ENCODE results near the gene MMRN2.

MMRN2 gene

GRCh38 chr10:86968271-86968993, 11.0 kb upstream of the MMRN2 start, which contains the start of gene ADIRF:
TSS of gene ADIRF (plus strand) at chr10:86968482. CDS start at chr10:86968545, 63 bp downstream.
- peak within 1 kb of the TSS; percentile 40 to 92 for H3K4me3 ChIP-seq (ENCODE audit: low read depth in 1 of 2, low read length in 2 of 2)
- H3K9ac ChIP-seq (ENCODE audit: low read length) = peak within 1 kb of the TSS; percentile 87
- H3K27ac ChIP-seq (ENCODE audit: low read depth, low read length) = peak within 1 kb of the TSS; percentile 95
- H3K9me3 ChIP-seq (ENCODE audit: low read length) = no peaks in the 10 kb centered on the region
- no peaks in the 10 kb centered on the region for H3K27me3 ChIP-seq (ENCODE audit: control insufficient read depth in 1 of 2, insufficient read depth in 2 of 2, low read length in 2 of 2)
- peaks cover 55% of the 10 kb centered on the region for H3K4me1 ChIP-seq (ENCODE audit: insufficient read depth, low read length)
- H3K36me3 ChIP-seq (ENCODE audit: insufficient read depth, low read length) = no peaks in the 10 kb centered on the region

DNA sequence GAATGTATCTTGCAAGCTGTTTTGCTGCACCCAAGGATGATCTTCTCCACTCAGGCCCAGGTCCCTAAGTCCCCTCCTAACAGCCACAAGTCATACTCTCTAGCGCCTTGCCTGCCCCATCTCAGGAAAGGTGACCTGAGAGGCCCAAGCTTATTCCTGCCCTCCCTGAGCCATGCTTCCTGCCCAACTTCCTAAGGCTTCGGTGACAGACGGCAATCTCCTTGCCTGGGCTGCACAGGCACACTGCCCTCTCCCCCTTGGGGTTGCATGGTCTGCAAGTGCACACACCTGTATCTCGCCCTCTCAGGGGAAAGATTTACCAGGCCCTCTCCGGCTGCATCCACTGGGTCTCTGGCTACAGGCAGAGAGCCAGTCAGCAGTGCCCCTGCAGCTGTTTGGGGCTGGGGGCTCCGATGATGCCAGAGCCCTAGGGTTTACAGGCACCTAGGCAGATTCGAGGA, 10.1 kb upstream of the MMRN2 start:
- no peaks in the 10 kb centered on the region for H3K27me3 ChIP-seq (ENCODE audit: control insufficient read depth in 1 of 2, insufficient read depth in 2 of 2, low read length in 2 of 2)
- H3K27ac ChIP-seq (ENCODE audit: low read depth, low read length) = no peak overlapping the region
- H3K4me1 ChIP-seq (ENCODE audit: insufficient read depth, low read length) = peaks cover 55% of the 10 kb centered on the region
- no peaks in the 10 kb centered on the region for H3K36me3 ChIP-seq (ENCODE audit: insufficient read depth, low read length)
- H3K4me3 ChIP-seq (ENCODE audit: low read depth in 1 of 2, low read length in 2 of 2) = peak overlapping the region in 1 of 2 donors; percentile 92
- no peak overlapping the region for H3K9ac ChIP-seq (ENCODE audit: low read length)
- no peaks in the 10 kb centered on the region for H3K9me3 ChIP-seq (ENCODE audit: low read length)

- Histone ChIP-seq H3K27ac (ENCODE audit: low read depth, low read length) (no peak overlapping the region), H3K27me3 (ENCODE audit: control insufficient read depth in 1 of 2, insufficient read depth in 2 of 2, low read length in 2 of 2) (no peaks in the 10 kb centered on the region), H3K4me3 (ENCODE audit: low read depth in 1 of 2, low read length in 2 of 2) (peak overlapping the region in 1 of 2 donors; percentile 20), H3K4me1 (ENCODE audit: insufficient read depth, low read length) (peaks cover 44% of the 10 kb centered on the region), H3K9me3 (ENCODE audit: low read length) (no peaks in the 10 kb centered on the region), H3K9ac (ENCODE audit: low read length) (no peak overlapping the region), H3K36me3 (ENCODE audit: insufficient read depth, low read length) (no peaks in the 10 kb centered on the region)
Observed at GRCh38 chr10:86965986-86966654, 8.7 kb upstream of the MMRN2 start.

GRCh38 chr10:86964847-86965190, 7.4 kb upstream of the MMRN2 start:
- Histone ChIP-seq H3K4me3 (ENCODE audit: low read depth in 1 of 2, low read length in 2 of 2) (no peak overlapping the region), H3K36me3 (ENCODE audit: insufficient read depth, low read length) (no peaks in the 10 kb centered on the region), H3K9me3 (ENCODE audit: low read length) (no peaks in the 10 kb centered on the region), H3K4me1 (ENCODE audit: insufficient read depth, low read length) (peaks cover 36% of the 10 kb centered on the region), H3K27me3 (ENCODE audit: control insufficient read depth in 1 of 2, insufficient read depth in 2 of 2, low read length in 2 of 2) (peaks cover 0 to 5% of the 10 kb centered on the region in 2 donors), H3K27ac (ENCODE audit: low read depth, low read length) (no peak overlapping the region), H3K9ac (ENCODE audit: low read length) (no peak overlapping the region)

GRCh38 chr10:86964061-86964846, 6.8 kb upstream of the MMRN2 start:
- H3K27ac ChIP-seq (ENCODE audit: low read depth, low read length) = no peak overlapping the region
- H3K9ac ChIP-seq (ENCODE audit: low read length) = no peak overlapping the region
- no peak overlapping the region for H3K4me3 ChIP-seq (ENCODE audit: low read depth in 1 of 2, low read length in 2 of 2)
- H3K4me1 ChIP-seq (ENCODE audit: insufficient read depth, low read length) = peaks cover 30% of the 10 kb centered on the region
- H3K27me3 ChIP-seq (ENCODE audit: control insufficient read depth in 1 of 2, insufficient read depth in 2 of 2, low read length in 2 of 2) = peaks cover 0 to 10% of the 10 kb centered on the region in 2 donors
- H3K9me3 ChIP-seq (ENCODE audit: low read length) = no peaks in the 10 kb centered on the region
- no peaks in the 10 kb centered on the region for H3K36me3 ChIP-seq (ENCODE audit: insufficient read depth, low read length)

- H3K9ac ChIP-seq (ENCODE audit: low read length) = no peak overlapping the region
- H3K36me3 ChIP-seq (ENCODE audit: insufficient read depth, low read length) = no peaks in the 10 kb centered on the region
- H3K4me1 ChIP-seq (ENCODE audit: insufficient read depth, low read length) = peaks cover 24% of the 10 kb centered on the region
- H3K27me3 ChIP-seq (ENCODE audit: control insufficient read depth in 1 of 2, insufficient read depth in 2 of 2, low read length in 2 of 2) = peaks cover 0 to 15% of the 10 kb centered on the region in 2 donors
- no peak overlapping the region for H3K4me3 ChIP-seq (ENCODE audit: low read depth in 1 of 2, low read length in 2 of 2)
- H3K27ac ChIP-seq (ENCODE audit: low read depth, low read length) = no peak overlapping the region
- H3K9me3 ChIP-seq (ENCODE audit: low read length) = no peaks in the 10 kb centered on the region
Observed at GRCh38 chr10:86963341-86963919, 6.0 kb upstream of the MMRN2 start.

- H3K27me3 ChIP-seq (ENCODE audit: control insufficient read depth in 1 of 2, insufficient read depth in 2 of 2, low read length in 2 of 2) = peaks cover 0 to 15% of the 10 kb centered on the region in 2 donors
- no peaks in the 10 kb centered on the region for H3K36me3 ChIP-seq (ENCODE audit: insufficient read depth, low read length)
Observed at GRCh38 chr10:86962981-86963310, 5.5 kb upstream of the MMRN2 start.

GRCh38 chr10:86962136-86962980, 4.9 kb upstream of the MMRN2 start:
- no peak overlapping the region for H3K9ac ChIP-seq (ENCODE audit: low read length)
- peaks cover 17% of the 10 kb centered on the region for H3K4me1 ChIP-seq (ENCODE audit: insufficient read depth, low read length)
- H3K27ac ChIP-seq (ENCODE audit: low read depth, low read length) = no peak overlapping the region

More at GRCh38 chr10:86962981-86963310, 5.5 kb upstream of the MMRN2 start:
- Histone ChIP-seq H3K9ac (ENCODE audit: low read length) (no peak overlapping the region), H3K27ac (ENCODE audit: low read depth, low read length) (no peak overlapping the region), H3K9me3 (ENCODE audit: low read length) (no peaks in the 10 kb centered on the region), H3K4me1 (ENCODE audit: insufficient read depth, low read length) (peaks cover 23% of the 10 kb centered on the region), H3K4me3 (ENCODE audit: low read depth in 1 of 2, low read length in 2 of 2) (no peak overlapping the region)

GRCh38 chr10:86961481-86962091, 4.2 kb upstream of the MMRN2 start:
- Histone ChIP-seq H3K36me3 (ENCODE audit: insufficient read depth, low read length) (no peaks in the 10 kb centered on the region), H3K4me3 (ENCODE audit: low read depth in 1 of 2, low read length in 2 of 2) (no peak overlapping the region), H3K27ac (ENCODE audit: low read depth, low read length) (no peak overlapping the region), H3K9ac (ENCODE audit: low read length) (no peak overlapping the region), H3K27me3 (ENCODE audit: control insufficient read depth in 1 of 2, insufficient read depth in 2 of 2, low read length in 2 of 2) (peaks cover 0 to 15% of the 10 kb centered on the region in 2 donors), H3K9me3 (ENCODE audit: low read length) (no peaks in the 10 kb centered on the region), H3K4me1 (ENCODE audit: insufficient read depth, low read length) (peaks cover 9% of the 10 kb centered on the region)

More at GRCh38 chr10:86962136-86962980, 4.9 kb upstream of the MMRN2 start:
- peaks cover 0 to 15% of the 10 kb centered on the region in 2 donors for H3K27me3 ChIP-seq (ENCODE audit: control insufficient read depth in 1 of 2, insufficient read depth in 2 of 2, low read length in 2 of 2)
- H3K9me3 ChIP-seq (ENCODE audit: low read length) = no peaks in the 10 kb centered on the region
- H3K36me3 ChIP-seq (ENCODE audit: insufficient read depth, low read length) = no peaks in the 10 kb centered on the region
- no peak overlapping the region for H3K4me3 ChIP-seq (ENCODE audit: low read depth in 1 of 2, low read length in 2 of 2)

- H3K9me3 ChIP-seq (ENCODE audit: low read length) = no peaks in the 10 kb centered on the region
- no peaks in the 10 kb centered on the region for H3K36me3 ChIP-seq (ENCODE audit: insufficient read depth, low read length)
- H3K9ac ChIP-seq (ENCODE audit: low read length) = no peak overlapping the region
- peaks cover 3% of the 10 kb centered on the region for H3K4me1 ChIP-seq (ENCODE audit: insufficient read depth, low read length)
- H3K4me3 ChIP-seq (ENCODE audit: low read depth in 1 of 2, low read length in 2 of 2) = no peak overlapping the region
- H3K27me3 ChIP-seq (ENCODE audit: control insufficient read depth in 1 of 2, insufficient read depth in 2 of 2, low read length in 2 of 2) = peaks cover 0 to 15% of the 10 kb centered on the region in 2 donors
- no peak overlapping the region for H3K27ac ChIP-seq (ENCODE audit: low read depth, low read length)
Observed at GRCh38 chr10:86960863-86961434, 3.5 kb upstream of the MMRN2 start.
